ENCODE results near the gene TSPAN2. TPM values are rescaled to one million over a fixed set of nuclear protein-coding genes. Genes with fewer than 3 reads are reported as not detected.

TSPAN2 gene
- total and polyA plus RNA-seq, 2 donors (not counting 3 experiments of a cell fraction or from before 2014, with no cell fraction given) = 1.5 to 5.0 TPM

DNA sequence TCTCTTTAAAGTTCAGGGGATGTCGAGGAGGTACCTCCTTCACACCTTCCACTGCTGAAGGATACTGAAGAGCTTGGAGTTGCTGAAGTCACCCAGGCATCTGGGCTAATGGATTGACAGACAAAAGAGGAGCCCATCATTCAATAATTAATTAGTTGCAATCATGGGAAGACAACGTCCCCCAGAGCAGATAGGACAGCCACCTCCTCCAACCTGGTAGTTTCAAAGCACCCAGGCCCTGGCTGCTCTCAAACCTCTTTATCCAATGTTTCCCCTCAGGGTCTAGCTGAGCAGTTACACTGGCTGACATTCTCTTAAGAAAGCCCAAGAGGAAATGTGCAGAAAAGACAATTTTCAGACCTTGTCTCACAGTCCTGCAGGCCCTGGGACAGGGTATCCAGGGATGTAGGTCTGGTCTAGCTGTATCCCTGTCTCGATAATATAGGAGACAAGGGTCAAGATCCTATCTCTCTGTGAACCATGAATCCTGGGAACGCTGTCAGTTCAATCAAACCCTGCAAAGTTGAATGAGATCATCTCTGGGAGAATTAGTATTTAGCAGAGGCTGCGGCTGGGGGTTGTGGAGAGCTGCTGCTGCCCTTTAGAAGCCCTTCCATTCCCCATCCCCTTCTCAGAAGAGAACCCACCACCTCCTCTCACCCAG is 1.1 kb downstream of the TSPAN2 start:
- peaks cover 19% of the 10 kb centered on the region for H3K4me1 ChIP-seq (ENCODE audit: control insufficient read depth, extremely low read depth, insufficient read depth, low read length)
- no peak overlapping the region for H2AFZ ChIP-seq (ENCODE audit: low read depth, low read length)
- no peaks in the 10 kb centered on the region for H3K79me2 ChIP-seq (ENCODE audit: control insufficient read depth, insufficient read depth, low read length)
- H3K27me3 ChIP-seq (ENCODE audit: control insufficient read depth in 2 of 2, insufficient read depth in 2 of 2, low read length in 2 of 2) = peaks cover 7 to 21% of the 10 kb centered on the region in 2 experiments
- CTCF ChIA-PET = interaction anchor here (1.2 to 1.8 kb wide), 2 partner anchors 25 to 31 kb away, joined by 4 to 8 read pairs; no protein-coding TSS in a partner anchor
- intact Hi-C loops (cut with micrococcal nuclease) = no loop called here
- H3K9me3 ChIP-seq (replicated peaks; ENCODE audit: control insufficient read depth, insufficient read depth, low read length) = no peaks in the 10 kb centered on the region
- no peak for TF ChIP-seq GATA2 (IDR thresholded peaks at IDR 0.05; ENCODE audit: insufficient read depth, insufficient read length, low read depth, low read length)
- TF ChIP-seq EZH2 (IDR thresholded peaks at IDR 0.05; ENCODE audit: borderline replicate concordance, low read depth, low read length, severe bottlenecking) = no peak
- TF ChIP-seq, protein P1, sequence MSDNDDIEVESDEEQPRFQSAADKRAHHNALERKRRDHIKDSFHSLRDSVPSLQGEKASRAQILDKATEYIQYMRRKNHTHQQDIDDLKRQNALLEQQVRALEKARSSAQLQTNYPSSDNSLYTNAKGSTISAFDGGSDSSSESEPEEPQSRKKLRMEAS (IDR thresholded peaks at IDR 0.05; ENCODE audit: insufficient read depth, insufficient read length) = no peak
- TF ChIP-seq JUN (IDR thresholded peaks at IDR 0.05; ENCODE audit: borderline replicate concordance, insufficient read depth, insufficient read length, low read depth) = no peak
- TF ChIP-seq MYC (IDR thresholded peaks at IDR 0.05; ENCODE audit: low read depth, low read length) = no peak
- no peak for TF ChIP-seq POLR2A (IDR thresholded peaks at IDR 0.05; ENCODE audit: low read depth, low read length)
- TF ChIP-seq, protein P2, sequence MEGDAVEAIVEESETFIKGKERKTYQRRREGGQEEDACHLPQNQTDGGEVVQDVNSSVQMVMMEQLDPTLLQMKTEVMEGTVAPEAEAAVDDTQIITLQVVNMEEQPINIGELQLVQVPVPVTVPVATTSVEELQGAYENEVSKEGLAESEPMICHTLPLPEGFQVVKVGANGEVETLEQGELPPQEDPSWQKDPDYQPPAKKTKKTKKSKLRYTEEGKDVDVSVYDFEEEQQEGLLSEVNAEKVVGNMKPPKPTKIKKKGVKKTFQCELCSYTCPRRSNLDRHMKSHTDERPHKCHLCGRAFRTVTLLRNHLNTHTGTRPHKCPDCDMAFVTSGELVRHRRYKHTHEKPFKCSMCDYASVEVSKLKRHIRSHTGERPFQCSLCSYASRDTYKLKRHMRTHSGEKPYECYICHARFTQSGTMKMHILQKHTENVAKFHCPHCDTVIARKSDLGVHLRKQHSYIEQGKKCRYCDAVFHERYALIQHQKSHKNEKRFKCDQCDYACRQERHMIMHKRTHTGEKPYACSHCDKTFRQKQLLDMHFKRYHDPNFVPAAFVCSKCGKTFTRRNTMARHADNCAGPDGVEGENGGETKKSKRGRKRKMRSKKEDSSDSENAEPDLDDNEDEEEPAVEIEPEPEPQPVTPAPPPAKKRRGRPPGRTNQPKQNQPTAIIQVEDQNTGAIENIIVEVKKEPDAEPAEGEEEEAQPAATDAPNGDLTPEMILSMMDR (IDR thresholded peaks at IDR 0.05; ENCODE audit: extremely low read depth in 1 of 2, insufficient read depth in 1 of 2, low read depth in 1 of 2, low read length in 2 of 2) = no peak
- no peak for TF ChIP-seq POLR2AphosphoS5 (IDR thresholded peaks at IDR 0.05; ENCODE audit: insufficient read depth, low read depth, low read length)
- no peak for TF ChIP-seq FOS (IDR thresholded peaks at IDR 0.05; ENCODE audit: borderline replicate concordance, insufficient read depth, low read length)
- dilution Hi-C loops (cut with MboI; ENCODE audit: extremely low pct_ligation_motif_present, low sequenced_read_pairs) = no loop called here
- no peak overlapping the region for H3K27ac ChIP-seq (ENCODE audit: insufficient read depth, low read depth, low read length)
- H3K4me3 ChIP-seq (replicated peaks in 1 of 3; ENCODE audit: insufficient read depth in 1 of 3, low read depth in 1 of 3, low read length in 3 of 3) = no peak overlapping the region
- H3K36me3 ChIP-seq (ENCODE audit: control insufficient read depth in 2 of 2, extremely low read depth in 1 of 2, insufficient read depth in 2 of 2, low read length in 2 of 2) = no peaks in the 10 kb centered on the region
- H3K9me1 ChIP-seq (replicated peaks; ENCODE audit: control insufficient read depth, extremely low read depth, insufficient read depth, low read length) = no peaks in the 10 kb centered on the region
- POLR2A ChIA-PET = no interaction called here
- no peak overlapping the region for H3K4me2 ChIP-seq (ENCODE audit: insufficient read depth, low read length)
- DNase-seq (ENCODE audit: low read depth, low spot score) = no peak
- no peaks in the 10 kb centered on the region for H4K20me1 ChIP-seq (replicated peaks; ENCODE audit: control insufficient read depth, extremely low read depth, insufficient read depth, low read length)
- FAIRE-seq = no peak
- no peak overlapping the region for H3K9ac ChIP-seq (replicated peaks; ENCODE audit: extremely low read depth, insufficient read depth, low read length)
- BruUV-seq (replicated peaks) = no TSS peak

Data from endothelial cell of umbilical vein (primary cell).